Endodermal cell (in vitro differentiated cells): ENCODE results near the gene BIRC5. TPM values are rescaled to one million over a fixed set of nuclear protein-coding genes. Genes with fewer than 3 reads are reported as not detected.

Experiments used
- DNase-seq: peaks from one replicate; pipeline ENCODE4 v3.0.0-alpha.2; 2017
- H3K27ac ChIP-seq: 2 replicates; pipeline ENCODE4 v1.5.1; 2013; ENCODE audit warnings: mild to moderate bottlenecking, low read depth, low read length, moderate library complexity
- H3K27me3 ChIP-seq: 2 replicates; pipeline ENCODE4 v1.6.1; 2013; ENCODE audit warnings: mild to moderate bottlenecking, low read length, moderate library complexity; ENCODE audit not compliant: insufficient read depth, control insufficient read depth, poor library complexity, severe bottlenecking
- H3K36me3 ChIP-seq: 2 replicates; pipeline ENCODE4 v1.7.0; 2013; ENCODE audit warnings: mild to moderate bottlenecking, low read length, moderate library complexity; ENCODE audit not compliant: control insufficient read depth, insufficient read depth
- H3K4me1 ChIP-seq: one replicate; pipeline ENCODE4 v1.7.0; 2013; ENCODE audit warnings: low read length; ENCODE audit not compliant: control insufficient read depth, insufficient read depth
- H3K4me3 ChIP-seq: 2 replicates; pipeline ENCODE4 v1.5.1; 2013; ENCODE audit warnings: mild to moderate bottlenecking, low read length, moderate library complexity
- H3K9ac ChIP-seq: 2 replicates; pipeline ENCODE4 v1.6.1; 2013; ENCODE audit warnings: mild to moderate bottlenecking, low read length, moderate library complexity; ENCODE audit not compliant: poor library complexity, severe bottlenecking; ENCODE audit errors: extremely low read depth
- H3K9me3 ChIP-seq: 2 replicates; pipeline ENCODE4 v1.6.1; 2013; ENCODE audit warnings: mild to moderate bottlenecking, low read length, moderate library complexity; ENCODE audit not compliant: control insufficient read depth
- H3K27ac Mint-ChIP-seq: 2 replicates; pipeline ENCODE4 v1.8.0; 2020; ENCODE audit warnings: mixed read lengths
- H3K27me3 Mint-ChIP-seq: 2 replicates; pipeline ENCODE4 v1.8.0; 2021; ENCODE audit warnings: mild to moderate bottlenecking, mixed read lengths; ENCODE audit not compliant: insufficient read depth
- H3K36me3 Mint-ChIP-seq: 2 replicates; pipeline ENCODE4 v1.8.0; 2020; ENCODE audit warnings: low read depth, mixed read lengths
- H3K4me1 Mint-ChIP-seq: 2 replicates; pipeline ENCODE4 v1.8.0; 2020; ENCODE audit warnings: mixed read lengths
- H3K4me3 Mint-ChIP-seq: 2 replicates; pipeline ENCODE4 v1.8.0; 2020; ENCODE audit warnings: mild to moderate bottlenecking, moderate library complexity, mixed read lengths
- H3K9me3 Mint-ChIP-seq: 2 replicates; pipeline ENCODE4 v1.8.0; 2020; ENCODE audit warnings: mild to moderate bottlenecking, mixed read lengths
- CTCF ChIP-seq: fragments of 200-600 bp; sonication (generic); conservative IDR thresholded peaks from 2 replicates; pipeline ENCODE4 v1.5.0; 2021; ENCODE audit warnings: antibody characterized with exemption, mild to moderate bottlenecking
- WGBS, 2 experiments: methylation state at CpG; one replicate each; pipeline versions ENCODE4 v1.1.5 to v1.1.7; 2013; ENCODE audit warnings: missing lambda C conversion rate in 2 of 2, mixed read lengths in 1 of 2; ENCODE audit not compliant: insufficient coverage in 1 of 2, insufficient read length in 1 of 2; 5-methylcytosine and 5-hydroxymethylcytosine counted together
- total RNA-seq, 2 donors: library from RNA; stranded (reverse); fragmentation: NEBNext Ultra II Directional in 1 of 2; extraction: Animal tissue kit (Norgen Biotek cat#: 25700) in 1 of 2; gene quantifications; 2 replicates in 1 of 2; 3 replicates in 1 of 2; pipeline ENCODE4 v1.2.1, GENCODE V29; 2021

BIRC5 gene
- total RNA-seq, 2 donors from 2014 or later: 59.7 to 89.6 TPM

GRCh38 chr17:78204387-78205123, 9.5 kb upstream of the BIRC5 start:
- Histone ChIP-seq H3K9ac (no peak overlapping the region), H3K27me3 (no peaks in the 10 kb centered on the region), H3K4me1 (no peaks in the 10 kb centered on the region), H3K9me3 (no peaks in the 10 kb centered on the region), H3K4me3 (no peak overlapping the region), H3K27ac (no peak overlapping the region), H3K36me3 (peaks cover 13% of the 10 kb centered on the region)
- no peak for DNase-seq
- Mint-ChIP-seq H3K4me3 (no peak overlapping the region), H3K27me3 (no peaks in the 10 kb centered on the region), H3K36me3 (peaks cover 23% of the 10 kb centered on the region), H3K27ac (no peak overlapping the region), H3K4me1 (peaks cover 2% of the 10 kb centered on the region), H3K9me3 (no peaks in the 10 kb centered on the region)
- TF ChIP-seq CTCF: no peak
- 96% methylated on average over 21 to 22 of the region's 22 CpGs for WGBS, 2 experiments

GRCh38 chr17:78205124-78205775, 8.8 kb upstream of the BIRC5 start:
- no peak overlapping the region for H3K9ac ChIP-seq
- no peaks in the 10 kb centered on the region for H3K4me1 ChIP-seq
- no peak overlapping the region for H3K27ac ChIP-seq
- H3K36me3 ChIP-seq: peaks cover 11% of the 10 kb centered on the region
- Mint-ChIP-seq H3K27ac (no peak overlapping the region), H3K9me3 (no peaks in the 10 kb centered on the region), H3K27me3 (no peaks in the 10 kb centered on the region), H3K36me3 (peaks cover 23% of the 10 kb centered on the region), H3K4me3 (no peak overlapping the region), H3K4me1 (peaks cover 2% of the 10 kb centered on the region)
- no peaks in the 10 kb centered on the region for H3K27me3 ChIP-seq
- DNase-seq: no peak
- 92 to 94% methylated on average over 13 to 17 of the region's 17 CpGs for WGBS, 2 experiments
- no peak for TF ChIP-seq CTCF
- H3K4me3 ChIP-seq: no peak overlapping the region
- H3K9me3 ChIP-seq: no peaks in the 10 kb centered on the region

GRCh38 chr17:78206298-78206697, 7.8 kb upstream of the BIRC5 start:
- peaks cover 6% of the 10 kb centered on the region for H3K36me3 ChIP-seq
- no peaks in the 10 kb centered on the region for H3K4me1 ChIP-seq
- Mint-ChIP-seq H3K4me1 (no peaks in the 10 kb centered on the region), H3K36me3 (peaks cover 23% of the 10 kb centered on the region), H3K27me3 (no peaks in the 10 kb centered on the region), H3K4me3 (no peak overlapping the region), H3K27ac (peak overlapping the region; percentile 21), H3K9me3 (no peaks in the 10 kb centered on the region)
- H3K9ac ChIP-seq: no peak overlapping the region
- 77 to 89% methylated on average over 4 to 7 of the region's 7 CpGs for WGBS, 2 experiments
- no peak overlapping the region for H3K4me3 ChIP-seq
- peak; percentile 85 for DNase-seq
- H3K9me3 ChIP-seq: no peaks in the 10 kb centered on the region
- peak; percentile 61 for TF ChIP-seq CTCF
- no peak overlapping the region for H3K27ac ChIP-seq
- no peaks in the 10 kb centered on the region for H3K27me3 ChIP-seq
